ENCODE measurements around the gene C1orf210.

GRCh38 chr1:43331688-43332087 lies 46.3 kb upstream of the C1orf210 start:
- TF ChIP-seq CTCF (IDR thresholded peaks at IDR 0.05 in 8 of 11, conservative IDR thresholded peaks at IDR 0.05 in 3 of 11): no peak
- TF ChIP-seq POLR2AphosphoS5 (IDR thresholded peaks at IDR 0.05): no peak

Measured in spleen (tissue), 7 donors.